OCI-LY7 (cell line): ENCODE results near the gene TUBB1. TPM values are rescaled to one million over a fixed set of nuclear protein-coding genes. Genes with fewer than 3 reads are reported as not detected.

Source experiments
- BruUV-seq: library from RNA; stranded (reverse); fragments of 400-500 nt; replicated peaks from 2 replicates; lab custom pipeline; 2021; lab: Mats Ljungman, UMichigan
- CTCF ChIA-PET: fragments of 300-600 bp; sonication (Branson Sonifier 250); formaldehyde crosslinking; loops from one replicate; lab custom pipeline; 2022; ENCODE audit warnings: antibody characterized with exemption; ENCODE audit not compliant: unreplicated experiment; lab: Charles Lee
- POLR2A ChIA-PET: fragments of 300-600 bp; sonication (Branson Sonifier 250); formaldehyde crosslinking; loops from one replicate; lab custom pipeline; 2022; ENCODE audit warnings: antibody characterized with exemption; lab: Charles Lee
- DNase-seq: peaks from one replicate; pipeline ENCODE4 v3.0.0-alpha.2; 2015; ENCODE audit warnings: low spot score
- H2AFZ ChIP-seq: fragments of 200-600 bp; sonication (generic), shearing (Covaris generic); 2 replicates; pipeline ENCODE4 v1.6.1; 2014; ENCODE audit warnings: mild to moderate bottlenecking, antibody characterized with exemption, low read length, moderate library complexity
- H3K27ac ChIP-seq: fragments of 200-600 bp; sonication (generic); 2 replicates; pipeline ENCODE4 v1.5.1; 2014; ENCODE audit warnings: mixed run types, low read depth, mild to moderate bottlenecking, moderate library complexity, low read length, inconsistent platforms; ENCODE audit not compliant: poor library complexity, severe bottlenecking
- H3K36me3 ChIP-seq: fragments of 200-600 bp; sonication (generic); 2 replicates; pipeline ENCODE4 v1.6.1; 2014; ENCODE audit warnings: mild to moderate bottlenecking, antibody characterized with exemption, low read length, moderate library complexity, mixed read lengths; ENCODE audit not compliant: insufficient read depth
- H3K4me1 ChIP-seq: fragments of 200-600 bp; sonication (generic); 2 replicates; pipeline ENCODE4 v1.5.1; 2014; ENCODE audit warnings: mild to moderate bottlenecking, low read length; ENCODE audit not compliant: insufficient read depth, poor library complexity, severe bottlenecking
- H3K4me2 ChIP-seq: fragments of 200-600 bp; sonication (generic); 2 replicates; pipeline ENCODE4 v1.6.1; 2014; ENCODE audit warnings: mild to moderate bottlenecking, low read length
- H3K4me3 ChIP-seq: fragments of 200-600 bp; sonication (generic); 2 replicates; pipeline ENCODE4 v1.5.1; 2014; ENCODE audit warnings: mild to moderate bottlenecking, low read depth, low read length; ENCODE audit not compliant: poor library complexity, severe bottlenecking
- H3K79me2 ChIP-seq: fragments of 200-600 bp; sonication (generic); 2 replicates; pipeline ENCODE4 v1.6.1; 2016; ENCODE audit warnings: low read depth, mild to moderate bottlenecking, low read length, moderate library complexity, mixed read lengths; ENCODE audit not compliant: insufficient read depth
- H3K9me2 ChIP-seq: fragments of 200-600 bp; sonication (generic); 2 replicates; pipeline ENCODE4 v1.6.1; 2016; ENCODE audit warnings: mild to moderate bottlenecking, low read length, mixed read lengths; ENCODE audit not compliant: insufficient read depth
- H3K9me3 ChIP-seq: fragments of 200-600 bp; sonication (generic); 2 replicates; pipeline ENCODE4 v1.6.1; 2014; ENCODE audit warnings: mild to moderate bottlenecking, mixed run types, low read length, mixed read lengths
- H4K20me1 ChIP-seq: fragments of 200-600 bp; sonication (generic); 2 replicates; pipeline ENCODE4 v1.6.1; 2014; ENCODE audit warnings: mild to moderate bottlenecking, antibody characterized with exemption, low read length, moderate library complexity, mixed read lengths; ENCODE audit not compliant: insufficient read depth
- EZH2phosphoT487 ChIP-seq: fragments of 200-600 bp; sonication (generic); IDR thresholded peaks from 2 replicates; pipeline ENCODE4 v1.6.1; 2018; ENCODE audit warnings: low read depth, borderline replicate concordance, mild to moderate bottlenecking, mixed run types, antibody characterized with exemption, low read length, moderate library complexity, mixed read lengths
- intact Hi-C: fragments of 100-400 bp; cut with micrococcal nuclease; formaldehyde crosslinking; loops from one replicate; pipeline ENCODE4 v1.10.0; 2022; ENCODE audit not compliant: unreplicated experiment
- total RNA-seq, 2 experiments: library from RNA; depleted of rRNA in 1 of 2; stranded (reverse); fragments of >200 nt in 1 of 2; shearing (Covaris generic) in 1 of 2; gene quantifications; 2 replicates each; pipeline ENCODE4 v1.2.3, GENCODE V29; 2014 to 2022
- TF ChIP-seq, protein P1 (sequence below): fragments of 200-600 bp; sonication (generic); conservative IDR thresholded peaks from 2 replicates; pipeline ENCODE4 v1.5.1; 2014; ENCODE audit warnings: mild to moderate bottlenecking, antibody characterized with exemption, low read length, moderate library complexity, mixed read lengths

TUBB1 gene
- total RNA-seq, 2 experiments from 2014 or later, result 0.11 TPM; not detected in 1

DNA sequence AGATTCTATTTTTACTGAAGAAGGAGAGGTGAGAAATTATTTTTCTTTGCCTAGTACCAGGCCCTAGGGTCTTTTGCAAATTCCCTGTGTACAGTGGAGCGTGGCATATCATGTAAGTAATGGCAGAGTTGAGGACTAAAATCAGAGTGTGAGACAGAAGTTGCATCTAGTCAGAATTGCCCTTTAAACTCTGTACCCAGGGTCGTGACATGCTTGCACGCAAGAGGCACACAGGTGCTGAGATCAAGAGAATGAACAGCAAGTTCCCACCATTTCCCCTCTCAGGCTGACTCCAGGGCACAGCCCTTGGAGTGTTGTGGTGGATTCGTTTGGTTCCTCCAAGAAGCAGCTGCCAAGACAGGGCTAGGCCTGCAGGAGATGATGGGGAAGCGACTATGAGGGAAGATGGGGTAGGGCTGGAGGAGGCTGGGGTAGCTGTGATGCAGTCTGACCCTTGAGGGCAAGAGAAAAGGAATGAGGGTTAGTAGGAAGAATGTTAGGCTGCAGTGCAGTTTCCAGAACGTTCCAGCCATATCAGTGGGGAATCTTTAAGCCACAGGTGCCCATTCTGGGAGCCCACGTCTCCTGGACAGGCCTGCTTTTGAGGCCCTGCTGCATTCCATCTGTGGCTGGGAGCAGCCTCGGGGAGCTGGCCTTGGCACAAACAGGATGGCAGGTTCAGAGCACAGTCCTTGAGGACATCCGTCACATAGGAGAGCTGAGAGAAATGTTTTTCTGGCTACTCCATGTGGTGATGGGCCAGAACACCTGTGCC is 31.3 kb upstream of the TUBB1 start:
- BruUV-seq, result no TSS peak
- no peak for DNase-seq
- Histone ChIP-seq H3K36me3 (peaks cover 90% of the 10 kb centered on the region), H3K4me2 (no peak overlapping the region), H3K9me3 (no peaks in the 10 kb centered on the region), H4K20me1 (peaks cover 12% of the 10 kb centered on the region; the same call in 1 of the 2 replicates), H3K9me2 (no peaks in the 10 kb centered on the region), H3K4me1 (peaks cover 26% of the 10 kb centered on the region), H3K4me3 (no peak overlapping the region), H3K79me2 (peaks cover 34% of the 10 kb centered on the region), H3K27ac (no peak overlapping the region), H2AFZ (no peak overlapping the region)
- ChIA-PET POLR2A (no interaction called here), CTCF (no interaction called here)
- TF ChIP-seq EZH2phosphoT487, result no peak
- TF ChIP-seq, protein P1, sequence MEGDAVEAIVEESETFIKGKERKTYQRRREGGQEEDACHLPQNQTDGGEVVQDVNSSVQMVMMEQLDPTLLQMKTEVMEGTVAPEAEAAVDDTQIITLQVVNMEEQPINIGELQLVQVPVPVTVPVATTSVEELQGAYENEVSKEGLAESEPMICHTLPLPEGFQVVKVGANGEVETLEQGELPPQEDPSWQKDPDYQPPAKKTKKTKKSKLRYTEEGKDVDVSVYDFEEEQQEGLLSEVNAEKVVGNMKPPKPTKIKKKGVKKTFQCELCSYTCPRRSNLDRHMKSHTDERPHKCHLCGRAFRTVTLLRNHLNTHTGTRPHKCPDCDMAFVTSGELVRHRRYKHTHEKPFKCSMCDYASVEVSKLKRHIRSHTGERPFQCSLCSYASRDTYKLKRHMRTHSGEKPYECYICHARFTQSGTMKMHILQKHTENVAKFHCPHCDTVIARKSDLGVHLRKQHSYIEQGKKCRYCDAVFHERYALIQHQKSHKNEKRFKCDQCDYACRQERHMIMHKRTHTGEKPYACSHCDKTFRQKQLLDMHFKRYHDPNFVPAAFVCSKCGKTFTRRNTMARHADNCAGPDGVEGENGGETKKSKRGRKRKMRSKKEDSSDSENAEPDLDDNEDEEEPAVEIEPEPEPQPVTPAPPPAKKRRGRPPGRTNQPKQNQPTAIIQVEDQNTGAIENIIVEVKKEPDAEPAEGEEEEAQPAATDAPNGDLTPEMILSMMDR, result no peak
- intact Hi-C loops, result no loop called here

DNA sequence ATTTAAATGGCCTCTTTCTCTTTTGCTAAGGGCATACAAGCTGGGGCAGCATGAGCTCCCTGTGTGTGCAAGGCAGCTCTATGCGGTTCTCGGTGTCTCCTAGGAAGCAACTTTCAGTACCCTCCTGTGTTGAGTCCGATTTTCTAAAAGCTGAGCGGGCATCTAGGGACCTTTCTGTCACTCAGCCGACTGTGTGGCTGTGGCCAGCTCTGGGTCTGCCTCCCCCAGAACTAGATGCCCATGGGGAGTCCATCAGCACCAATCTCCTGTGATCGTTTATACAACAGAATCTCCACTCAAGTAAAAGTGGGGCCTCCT is 30.7 kb upstream of the TUBB1 start:
- Histone ChIP-seq H4K20me1 (peaks cover 12% of the 10 kb centered on the region; the same call in 1 of the 2 replicates), H3K4me1 (peaks cover 27% of the 10 kb centered on the region), H3K9me3 (no peaks in the 10 kb centered on the region), H2AFZ (no peak overlapping the region), H3K27ac (no peak overlapping the region), H3K9me2 (no peaks in the 10 kb centered on the region), H3K79me2 (peaks cover 29% of the 10 kb centered on the region), H3K36me3 (peaks cover 94% of the 10 kb centered on the region), H3K4me2 (no peak overlapping the region), H3K4me3 (no peak overlapping the region)
- ChIA-PET CTCF (no interaction called here), POLR2A (no interaction called here)
- no peak for TF ChIP-seq EZH2phosphoT487
- TF ChIP-seq, protein P1, result no peak
- intact Hi-C loops, result no loop called here
- BruUV-seq, result no TSS peak
- DNase-seq, result no peak

DNA sequence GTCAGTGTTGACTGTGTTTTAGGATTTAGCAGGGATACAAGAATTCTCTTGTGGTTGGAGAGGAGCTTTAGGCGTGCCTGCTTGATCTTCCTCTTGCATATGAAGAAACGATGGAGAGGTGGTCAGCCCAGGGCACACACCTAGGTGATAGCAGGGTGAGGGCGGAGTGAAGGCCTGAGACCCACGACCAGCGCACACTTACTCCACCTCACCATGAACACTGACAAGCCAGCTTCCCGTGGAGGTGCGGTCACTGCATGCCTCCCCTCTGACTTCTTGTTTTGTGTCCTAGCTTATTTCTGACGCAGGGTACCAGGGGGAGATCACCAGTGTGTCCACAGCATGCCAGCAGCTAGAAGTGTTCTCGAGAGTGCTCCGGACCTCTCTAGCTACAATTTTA is 30.0 kb upstream of the TUBB1 start:
- DNase-seq, result no peak
- H3K79me2 ChIP-seq, result peaks cover 22% of the 10 kb centered on the region
- intact Hi-C loops, result no loop called here
- H3K36me3 ChIP-seq, result peaks cover 99% of the 10 kb centered on the region
- TF ChIP-seq EZH2phosphoT487, result no peak
- TF ChIP-seq, protein P1, result no peak
- no peaks in the 10 kb centered on the region for H3K9me2 ChIP-seq
- CTCF ChIA-PET, result no interaction called here
- H3K9me3 ChIP-seq, result no peaks in the 10 kb centered on the region
- H3K27ac ChIP-seq, result no peak overlapping the region
- H4K20me1 ChIP-seq, result peaks cover 9% of the 10 kb centered on the region; the same call in 1 of the 2 replicates
- POLR2A ChIA-PET, result no interaction called here
- H3K4me2 ChIP-seq, result no peak overlapping the region
- H3K4me3 ChIP-seq, result no peak overlapping the region
- peaks cover 23% of the 10 kb centered on the region for H3K4me1 ChIP-seq
- BruUV-seq, result TSS peak; percentile 34
- H2AFZ ChIP-seq, result no peak overlapping the region
